Peyer's patch (tissue), 4 donors: ENCODE data around the gene DHRS7C. TPM values are rescaled to one million over a fixed set of nuclear protein-coding genes. Genes with fewer than 3 reads are reported as not detected.
A peak's percentile ranks its signal among the peaks of the same experiment; 100 is the strongest.

Experiments used
- DNase-seq, 3 donors: peaks; one replicate each; pipeline ENCODE4 v3.0.0-alpha.2; 2017 to 2019
- H3K27ac ChIP-seq, 4 donors: fragments of 200-600 bp; sonication (generic); one replicate each; pipeline ENCODE4 v1.5.1; 2016 to 2019
- H3K27me3 ChIP-seq, 2 donors: fragments of 200-600 bp; sonication (generic); one replicate each; pipeline ENCODE4 v1.5.1; 2019
- H3K36me3 ChIP-seq, 3 donors: fragments of 200-600 bp; sonication (generic); one replicate each; pipeline ENCODE4 v1.5.1; 2016 to 2019
- H3K4me1 ChIP-seq, 4 donors: fragments of 200-600 bp; sonication (generic); one replicate each; pipeline ENCODE4 v1.5.1; 2016 to 2019
- H3K4me3 ChIP-seq, 4 donors: fragments of 200-600 bp; sonication (generic); 1 replicate in 3 of 4; 2 replicates in 1 of 4; pipeline ENCODE4 v1.5.1; 2016 to 2019; ENCODE audit warnings: mild to moderate bottlenecking in 1 of 4
- H3K9me3 ChIP-seq, 4 donors: fragments of 200-600 bp; sonication (generic); one replicate each; pipeline ENCODE4 v1.5.1; 2016 to 2019; ENCODE audit warnings: mild to moderate bottlenecking in 1 of 4
- POLR2A ChIP-seq, 2 donors: fragments of 450-650 bp; IDR thresholded peaks; one replicate each; pipeline ENCODE4 v1.5.1; 2017; ENCODE audit warnings: antibody characterized with exemption in 2 of 2, mild to moderate bottlenecking in 2 of 2, moderate library complexity in 2 of 2
- total RNA-seq, 4 donors: library from RNA; depleted of rRNA; stranded (reverse); fragments of >200 nt; gene quantifications; one replicate each; pipeline ENCODE4 v1.1.0, GENCODE V29; 2016
- TF ChIP-seq, protein P1 (sequence below), 6 experiments: fragments of 450-650 bp in 4 of 6; fragments of 200-600 bp in 2 of 6; sonication (generic) in 1 of 6; IDR thresholded peaks; one replicate each; pipeline ENCODE4 v1.5.1; 2017 to 2019; ENCODE audit warnings: antibody characterized with exemption in 6 of 6, mild to moderate bottlenecking in 3 of 6, moderate library complexity in 1 of 6

The DHRS7C gene
- total RNA-seq, 4 donors from 2014 or later = not detected

DNA sequence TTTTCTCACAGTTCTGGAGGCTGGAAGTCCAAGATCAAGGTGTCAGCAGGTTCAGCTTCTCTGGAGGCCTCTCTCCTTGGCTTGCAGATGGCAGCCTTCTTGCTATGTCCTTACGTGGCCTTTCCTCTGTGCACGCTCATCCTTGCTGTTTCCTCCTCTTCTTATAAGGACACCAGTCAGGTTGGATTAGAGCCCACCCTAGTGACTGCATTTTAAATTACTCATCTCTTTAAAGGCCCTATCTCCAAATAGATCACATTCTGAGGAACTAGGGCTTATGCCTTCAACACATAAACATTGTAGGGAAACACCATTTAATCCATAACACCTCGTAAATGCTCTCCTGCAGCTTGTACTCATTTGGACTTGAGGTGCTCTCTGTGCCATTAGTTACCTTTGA is 36.3 kb downstream of the DHRS7C start:
- H3K27me3 ChIP-seq = no peaks in the 10 kb centered on the region
- TF ChIP-seq, protein P1, sequence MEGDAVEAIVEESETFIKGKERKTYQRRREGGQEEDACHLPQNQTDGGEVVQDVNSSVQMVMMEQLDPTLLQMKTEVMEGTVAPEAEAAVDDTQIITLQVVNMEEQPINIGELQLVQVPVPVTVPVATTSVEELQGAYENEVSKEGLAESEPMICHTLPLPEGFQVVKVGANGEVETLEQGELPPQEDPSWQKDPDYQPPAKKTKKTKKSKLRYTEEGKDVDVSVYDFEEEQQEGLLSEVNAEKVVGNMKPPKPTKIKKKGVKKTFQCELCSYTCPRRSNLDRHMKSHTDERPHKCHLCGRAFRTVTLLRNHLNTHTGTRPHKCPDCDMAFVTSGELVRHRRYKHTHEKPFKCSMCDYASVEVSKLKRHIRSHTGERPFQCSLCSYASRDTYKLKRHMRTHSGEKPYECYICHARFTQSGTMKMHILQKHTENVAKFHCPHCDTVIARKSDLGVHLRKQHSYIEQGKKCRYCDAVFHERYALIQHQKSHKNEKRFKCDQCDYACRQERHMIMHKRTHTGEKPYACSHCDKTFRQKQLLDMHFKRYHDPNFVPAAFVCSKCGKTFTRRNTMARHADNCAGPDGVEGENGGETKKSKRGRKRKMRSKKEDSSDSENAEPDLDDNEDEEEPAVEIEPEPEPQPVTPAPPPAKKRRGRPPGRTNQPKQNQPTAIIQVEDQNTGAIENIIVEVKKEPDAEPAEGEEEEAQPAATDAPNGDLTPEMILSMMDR (IDR thresholded peaks at IDR 0.05) = no peak
- no peak for TF ChIP-seq POLR2A (IDR thresholded peaks at IDR 0.05)
- no peak overlapping the region for H3K27ac ChIP-seq
- no peak for DNase-seq
- no peaks in the 10 kb centered on the region for H3K4me1 ChIP-seq
- H3K4me3 ChIP-seq = no peak overlapping the region
- H3K36me3 ChIP-seq = no peaks in the 10 kb centered on the region
- no peaks in the 10 kb centered on the region for H3K9me3 ChIP-seq

DNA sequence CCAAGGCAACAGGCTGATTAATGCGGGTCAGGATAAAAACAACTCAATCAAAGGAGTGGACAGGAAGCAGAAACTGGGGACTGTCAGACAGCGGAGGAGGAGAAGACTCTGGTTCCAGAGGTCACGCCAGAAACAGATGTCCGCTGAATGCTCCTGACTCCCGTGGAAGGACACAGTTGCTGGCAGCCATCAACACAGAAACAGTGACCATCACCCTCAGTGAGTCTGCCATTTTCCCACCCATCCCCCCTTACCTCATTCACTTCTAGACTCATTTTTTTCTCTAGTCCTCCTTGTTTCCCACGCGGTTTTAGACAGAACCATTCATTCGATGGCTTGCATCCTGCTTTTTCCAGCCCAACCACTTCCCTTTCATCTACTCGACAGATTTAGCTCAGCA is 40.9 kb downstream of the DHRS7C start:
- H3K27ac ChIP-seq = no peak overlapping the region
- no peaks in the 10 kb centered on the region for H3K4me1 ChIP-seq
- DNase-seq = no peak
- no peaks in the 10 kb centered on the region for H3K36me3 ChIP-seq
- TF ChIP-seq, protein P1 (IDR thresholded peaks at IDR 0.05) = no peak
- TF ChIP-seq POLR2A (IDR thresholded peaks at IDR 0.05) = no peak
- no peaks in the 10 kb centered on the region for H3K9me3 ChIP-seq
- H3K4me3 ChIP-seq = no peak overlapping the region
- H3K27me3 ChIP-seq = no peaks in the 10 kb centered on the region

DNA sequence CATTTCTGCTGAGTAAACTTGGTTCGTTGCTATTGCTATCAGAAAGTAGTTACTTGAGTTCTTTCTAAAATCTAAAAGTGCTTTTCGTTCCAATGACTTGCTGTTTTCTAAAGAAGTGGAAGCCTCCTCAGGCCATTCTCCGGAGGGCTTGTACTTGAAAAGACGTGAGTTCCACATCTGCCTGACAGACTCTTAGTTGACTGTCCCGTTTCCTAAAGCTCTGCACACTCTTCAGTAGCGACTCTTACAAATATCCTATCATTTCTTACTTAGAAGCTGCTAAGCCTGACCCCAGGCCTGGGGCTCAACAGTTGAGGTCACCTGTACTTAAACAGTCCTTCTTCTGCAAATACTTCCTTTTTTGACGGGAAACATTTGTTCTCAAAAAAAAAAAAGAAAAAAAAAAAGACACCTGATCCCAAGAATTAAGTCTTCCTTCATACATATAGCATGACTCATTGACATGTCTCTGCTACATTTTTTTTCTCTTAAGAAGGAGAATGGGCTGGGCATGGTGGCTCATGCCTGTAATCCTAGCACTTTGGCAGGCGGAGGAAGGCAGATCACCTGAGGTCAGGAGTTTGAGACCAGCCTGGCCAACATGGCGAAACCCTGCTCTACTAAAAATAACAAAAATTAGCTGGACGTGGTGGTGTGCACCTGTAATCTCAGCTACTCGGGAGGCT is 61.5 kb downstream of the DHRS7C start:
- TF ChIP-seq, protein P1 (IDR thresholded peaks at IDR 0.05) = no peak
- TF ChIP-seq POLR2A (IDR thresholded peaks at IDR 0.05) = no peak
- Histone ChIP-seq H3K27ac (no peak overlapping the region), H3K4me1 (no peaks in the 10 kb centered on the region), H3K9me3 (no peaks in the 10 kb centered on the region), H3K27me3 (no peaks in the 10 kb centered on the region), H3K4me3 (no peak overlapping the region), H3K36me3 (peaks cover 0 to 13% (median 0%) of the 10 kb centered on the region in 3 donors)
- no peak for DNase-seq

GRCh38 chr17:9729034-9729650 is 62.2 kb downstream of the DHRS7C start:
- H3K4me3 ChIP-seq = no peak overlapping the region
- DNase-seq = peak in 1 of 3 donors; percentile 53

GRCh38 chr17:9728564-9728963 is 62.8 kb downstream of the DHRS7C start:
- Histone ChIP-seq H3K4me3 (no peak overlapping the region), H3K9me3 (no peaks in the 10 kb centered on the region), H3K27me3 (no peaks in the 10 kb centered on the region), H3K4me1 (no peaks in the 10 kb centered on the region), H3K27ac (no peak overlapping the region), H3K36me3 (peaks cover 0 to 13% (median 0%) of the 10 kb centered on the region in 3 donors)
- TF ChIP-seq, protein P1 (IDR thresholded peaks at IDR 0.05) = no peak
- no peak for TF ChIP-seq POLR2A (IDR thresholded peaks at IDR 0.05)
- DNase-seq = no peak

More at GRCh38 chr17:9729034-9729650, 62.2 kb downstream of the DHRS7C start:
- no peaks in the 10 kb centered on the region for H3K27me3 ChIP-seq
- H3K9me3 ChIP-seq = no peaks in the 10 kb centered on the region
- H3K4me1 ChIP-seq = no peaks in the 10 kb centered on the region
- H3K36me3 ChIP-seq = peaks cover 0 to 13% (median 0%) of the 10 kb centered on the region in 3 donors
- TF ChIP-seq, protein P1 (IDR thresholded peaks at IDR 0.05) = peak; percentile 53 to 96 (median 92)
- no peak for TF ChIP-seq POLR2A (IDR thresholded peaks at IDR 0.05)
- no peak overlapping the region for H3K27ac ChIP-seq
